PC-3 (cell line): ENCODE measurements around the gene TNFSF10. TPM values are rescaled to one million over a fixed set of nuclear protein-coding genes. Genes with fewer than 3 reads are reported as not detected.

Experiments
- ATAC-seq: fragments of 200-7000 bp; cut with Tn5 transposase; 2 replicates; pipeline ENCODE4 v1.9.1; 2020; ENCODE audit warnings: mild to moderate bottlenecking, moderate library complexity
- BruUV-seq: library from RNA; stranded (reverse); fragments of 400-500 nt; replicated peaks from 2 replicates; lab custom pipeline; 2021; lab: Mats Ljungman, UMichigan
- CTCF ChIA-PET: fragments of 300-600 bp; sonication (Branson Sonifier 250); formaldehyde crosslinking; loops from one replicate; lab custom pipeline; 2022; ENCODE audit warnings: antibody characterized with exemption; lab: Charles Lee
- POLR2A ChIA-PET: fragments of 300-600 bp; sonication (Branson Sonifier 250); formaldehyde crosslinking; loops from one replicate; lab custom pipeline; 2022; ENCODE audit warnings: antibody characterized with exemption; ENCODE audit not compliant: unreplicated experiment; lab: Charles Lee
- DNase-seq: peaks from one replicate; pipeline ENCODE4 v3.0.0-alpha.2; 2015
- H2AFZ ChIP-seq: fragments of 300-600 bp; sonication (generic); 2 replicates; pipeline ENCODE4 v1.6.0; 2016; ENCODE audit warnings: antibody characterized with exemption, low read length
- H3F3A ChIP-seq: fragments of 300-600 bp; sonication (generic); one replicate; pipeline ENCODE4 v1.6.0; 2017; ENCODE audit warnings: antibody characterized with exemption, low read length, control low read depth, mild to moderate bottlenecking; ENCODE audit not compliant: unreplicated experiment
- H3K27ac ChIP-seq: fragments of 300-600 bp; sonication (generic); 2 replicates; pipeline ENCODE4 v1.5.1; 2016; ENCODE audit warnings: mild to moderate bottlenecking, low read length
- H3K27me3 ChIP-seq: fragments of 300-600 bp; sonication (generic); 2 replicates; pipeline ENCODE4 v1.6.1; 2016; ENCODE audit warnings: low read length, mixed read lengths
- H3K36me3 ChIP-seq: fragments of 300-600 bp; sonication (generic); 2 replicates; pipeline ENCODE4 v1.6.1; 2016; ENCODE audit warnings: low read depth, mixed run types, low read length, mixed read lengths
- H3K4me1 ChIP-seq: fragments of 300-600 bp; sonication (generic); 2 replicates; pipeline ENCODE4 v1.5.1; 2016; ENCODE audit warnings: low read length; ENCODE audit not compliant: insufficient read depth
- H3K4me2 ChIP-seq: fragments of 300-600 bp; sonication (generic); 2 replicates; pipeline ENCODE4 v1.6.0; 2016; ENCODE audit warnings: low read length
- H3K4me3 ChIP-seq: fragments of 300-600 bp; sonication (generic); 2 replicates; pipeline ENCODE4 v1.5.1; 2016; ENCODE audit warnings: mild to moderate bottlenecking, low read length, mixed read lengths
- H3K79me2 ChIP-seq: fragments of 300-600 bp; sonication (generic); 2 replicates; pipeline ENCODE4 v1.6.1; 2017; ENCODE audit warnings: low read length, mixed read lengths
- H3K9ac ChIP-seq: fragments of 300-600 bp; sonication (generic); 2 replicates; pipeline ENCODE4 v1.6.0; 2016; ENCODE audit warnings: mild to moderate bottlenecking, low read length
- H3K9me2 ChIP-seq: fragments of 300-600 bp; sonication (generic); replicated peaks from 2 replicates; pipeline ENCODE4 v1.6.1; 2016; ENCODE audit warnings: mixed run types, low read length, mixed read lengths
- H3K9me3 ChIP-seq: fragments of 300-600 bp; sonication (generic); 2 replicates; pipeline ENCODE4 v1.6.1; 2016; ENCODE audit warnings: low read length, mixed read lengths
- H4K20me1 ChIP-seq: fragments of 300-600 bp; sonication (generic); 2 replicates; pipeline ENCODE4 v1.6.1; 2016; ENCODE audit warnings: low read length, mixed read lengths
- EZH2 ChIP-seq: fragments of 300-600 bp; sonication (generic); IDR thresholded peaks from one replicate; pipeline ENCODE4 v1.6.1; 2017; ENCODE audit warnings: antibody characterized with exemption, mild to moderate bottlenecking, low read length; ENCODE audit not compliant: unreplicated experiment
- EZH2phosphoT487 ChIP-seq: fragments of 300-600 bp; sonication (generic); IDR thresholded peaks from 2 replicates; pipeline ENCODE4 v1.6.1; 2018; ENCODE audit warnings: mild to moderate bottlenecking, antibody characterized with exemption, low read length, borderline replicate concordance
- intact Hi-C: fragments of 100-400 bp; cut with micrococcal nuclease; formaldehyde crosslinking; loops from 2 replicates; pipeline ENCODE4 v1.9.0; 2023
- total RNA-seq: library from RNA; depleted of rRNA; stranded (reverse); fragments of >200 nt; gene quantifications from 2 replicates; pipeline ENCODE4 v1.2.3, GENCODE V29; 2014
- TF ChIP-seq, protein P1 (sequence below): fragments of 300-600 bp; sonication (generic); conservative IDR thresholded peaks from 2 replicates; pipeline ENCODE4 v1.5.1; 2017; ENCODE audit warnings: antibody characterized with exemption, low read depth, mild to moderate bottlenecking, low read length

Gene TNFSF10
- total RNA-seq, 1 experiment from 2014 or later = 0.58 TPM

DNA sequence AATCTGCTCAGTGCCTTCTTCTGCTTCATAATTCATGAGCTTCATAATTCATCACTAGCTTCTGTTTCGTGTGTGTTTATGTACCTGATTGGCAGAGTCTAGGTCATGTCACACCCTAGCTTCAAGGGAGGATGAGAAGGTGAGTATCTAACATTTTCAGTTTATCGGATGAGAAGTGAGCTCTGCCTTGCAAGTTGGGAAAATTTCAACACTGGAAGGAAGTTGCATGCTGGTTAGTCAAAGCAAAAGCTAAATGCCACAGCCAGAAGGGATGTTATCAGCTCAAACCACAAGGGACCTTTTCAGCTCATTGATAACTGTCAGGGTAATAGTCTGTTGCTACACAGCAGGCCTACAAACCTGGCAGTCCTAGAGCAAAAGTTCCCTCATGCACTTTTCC is 7.3 kb upstream of the TNFSF10 start:
- ChIA-PET POLR2A (no interaction called here), CTCF (no interaction called here)
- ATAC-seq (no peak), DNase-seq (no peak)
- no peak for TF ChIP-seq EZH2phosphoT487
- TF ChIP-seq, protein P1, sequence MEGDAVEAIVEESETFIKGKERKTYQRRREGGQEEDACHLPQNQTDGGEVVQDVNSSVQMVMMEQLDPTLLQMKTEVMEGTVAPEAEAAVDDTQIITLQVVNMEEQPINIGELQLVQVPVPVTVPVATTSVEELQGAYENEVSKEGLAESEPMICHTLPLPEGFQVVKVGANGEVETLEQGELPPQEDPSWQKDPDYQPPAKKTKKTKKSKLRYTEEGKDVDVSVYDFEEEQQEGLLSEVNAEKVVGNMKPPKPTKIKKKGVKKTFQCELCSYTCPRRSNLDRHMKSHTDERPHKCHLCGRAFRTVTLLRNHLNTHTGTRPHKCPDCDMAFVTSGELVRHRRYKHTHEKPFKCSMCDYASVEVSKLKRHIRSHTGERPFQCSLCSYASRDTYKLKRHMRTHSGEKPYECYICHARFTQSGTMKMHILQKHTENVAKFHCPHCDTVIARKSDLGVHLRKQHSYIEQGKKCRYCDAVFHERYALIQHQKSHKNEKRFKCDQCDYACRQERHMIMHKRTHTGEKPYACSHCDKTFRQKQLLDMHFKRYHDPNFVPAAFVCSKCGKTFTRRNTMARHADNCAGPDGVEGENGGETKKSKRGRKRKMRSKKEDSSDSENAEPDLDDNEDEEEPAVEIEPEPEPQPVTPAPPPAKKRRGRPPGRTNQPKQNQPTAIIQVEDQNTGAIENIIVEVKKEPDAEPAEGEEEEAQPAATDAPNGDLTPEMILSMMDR = no peak
- no peak for TF ChIP-seq EZH2
- Histone ChIP-seq H4K20me1 (no peaks in the 10 kb centered on the region), H3K9me3 (no peaks in the 10 kb centered on the region), H3K27me3 (no peaks in the 10 kb centered on the region), H3K4me2 (no peak overlapping the region), H2AFZ (no peak overlapping the region), H3K4me3 (no peak overlapping the region), H3K36me3 (no peaks in the 10 kb centered on the region), H3K79me2 (no peaks in the 10 kb centered on the region), H3K9ac (no peak overlapping the region), H3K27ac (no peak overlapping the region), H3F3A (no peaks in the 10 kb centered on the region), H3K9me2 (no peaks in the 10 kb centered on the region), H3K4me1 (no peaks in the 10 kb centered on the region)
- no TSS peak for BruUV-seq
- intact Hi-C loops = no loop called here

DNA sequence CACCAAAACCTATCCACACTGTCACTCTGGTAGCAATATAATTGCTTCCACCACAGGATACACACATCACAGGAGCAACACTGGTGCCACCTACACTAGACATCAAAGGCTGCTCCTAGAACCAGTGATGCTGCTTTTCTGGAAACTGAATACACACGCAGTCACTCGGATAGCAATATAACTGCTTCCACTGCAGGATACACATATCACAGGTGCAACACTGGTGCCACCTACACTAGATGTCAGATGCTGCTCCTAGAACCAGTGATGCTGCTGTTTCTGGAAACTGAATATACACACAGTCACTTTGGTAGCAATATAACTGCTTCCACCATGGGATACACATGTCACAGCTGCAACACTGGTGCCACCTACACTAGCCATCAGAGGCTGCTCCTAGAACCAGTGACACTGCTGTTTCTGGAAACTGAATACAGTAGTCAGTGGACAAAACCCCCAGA is 6.9 kb upstream of the TNFSF10 start:
- intact Hi-C loops = no loop called here
- H4K20me1 ChIP-seq = no peaks in the 10 kb centered on the region
- POLR2A ChIA-PET = no interaction called here

DNA sequence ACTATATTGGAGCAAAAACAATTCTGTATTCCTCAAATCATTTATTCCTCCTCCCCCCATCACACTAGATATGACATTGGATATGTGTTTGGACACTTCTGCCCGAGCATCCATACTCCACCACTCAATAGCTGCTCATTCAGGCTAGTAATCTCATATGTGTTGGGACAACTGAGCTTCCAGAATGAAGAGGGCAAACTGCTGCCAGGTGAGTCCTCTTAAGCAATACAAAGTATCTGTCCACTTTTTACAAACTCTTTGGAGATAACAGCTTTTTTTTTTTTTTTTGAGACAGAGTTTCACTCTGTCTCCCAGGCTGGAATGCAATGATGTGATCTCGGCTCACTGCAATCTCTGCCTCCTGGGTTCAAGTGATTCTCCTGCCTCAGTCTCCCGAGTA is 5.4 kb upstream of the TNFSF10 start:
- Histone ChIP-seq H3K9me3 (no peaks in the 10 kb centered on the region), H3K4me1 (no peaks in the 10 kb centered on the region), H4K20me1 (no peaks in the 10 kb centered on the region), H3K9me2 (no peaks in the 10 kb centered on the region), H3K4me2 (no peak overlapping the region), H3K27me3 (no peaks in the 10 kb centered on the region), H3K79me2 (no peaks in the 10 kb centered on the region), H3K36me3 (no peaks in the 10 kb centered on the region), H3K27ac (no peak overlapping the region), H3F3A (no peaks in the 10 kb centered on the region), H2AFZ (no peak overlapping the region), H3K9ac (no peak overlapping the region), H3K4me3 (no peak overlapping the region)
- no TSS peak for BruUV-seq
- ChIA-PET CTCF (no interaction called here), POLR2A (no interaction called here)
- no peak for ATAC-seq
- intact Hi-C loops = no loop called here
- TF ChIP-seq EZH2phosphoT487 = no peak
- TF ChIP-seq, protein P1 = no peak
- TF ChIP-seq EZH2 = no peak
- no peak for DNase-seq

More for the DNA sequence above, 6.9 kb upstream of the TNFSF10 start:
- CTCF ChIA-PET = no interaction called here
- ATAC-seq (no peak), DNase-seq (no peak)
- Histone ChIP-seq H3K9me3 (no peaks in the 10 kb centered on the region), H2AFZ (no peak overlapping the region), H3K36me3 (no peaks in the 10 kb centered on the region), H3K79me2 (no peaks in the 10 kb centered on the region), H3K4me2 (no peak overlapping the region), H3K9me2 (no peaks in the 10 kb centered on the region), H3K9ac (no peak overlapping the region), H3F3A (no peaks in the 10 kb centered on the region), H3K27ac (no peak overlapping the region), H3K4me1 (no peaks in the 10 kb centered on the region), H3K27me3 (no peaks in the 10 kb centered on the region), H3K4me3 (no peak overlapping the region)
- BruUV-seq = no TSS peak
- TF ChIP-seq, protein P1 = no peak
- no peak for TF ChIP-seq EZH2phosphoT487
- TF ChIP-seq EZH2 = no peak
